ENCODE measurements around the gene TBX18.

GRCh38 chr6:84719152-84719551, 45.2 kb downstream of the TBX18 start:
- no peak for TF ChIP-seq EZH2 (IDR thresholded peaks at IDR 0.05; ENCODE audit: low read length, missing control alignments)
- no peak for TF ChIP-seq CTCF (conservative IDR thresholded peaks at IDR 0.05 in 1 of 2, IDR thresholded peaks at IDR 0.05 in 1 of 2; ENCODE audit: low read depth in 1 of 2, low read length in 2 of 2)

All from fibroblast of lung (primary cell).